Rectal smooth muscle tissue (tissue), 1 donor: ENCODE results near the gene NFYC.

Source experiments
- H3K27ac ChIP-seq: one replicate; pipeline ENCODE4 v1.7.0; 2013; ENCODE audit warnings: low read depth, low read length, inconsistent platforms
- H3K27me3 ChIP-seq: one replicate; pipeline ENCODE4 v1.7.0; 2013; ENCODE audit warnings: low read length; ENCODE audit not compliant: control insufficient read depth, insufficient read depth
- H3K36me3 ChIP-seq: one replicate; pipeline ENCODE4 v1.7.0; 2013; ENCODE audit warnings: low read length; ENCODE audit not compliant: control insufficient read depth, insufficient read depth
- H3K4me1 ChIP-seq: one replicate; pipeline ENCODE4 v1.7.0; 2013; ENCODE audit warnings: low read length; ENCODE audit not compliant: control insufficient read depth, insufficient read depth
- H3K4me3 ChIP-seq: one replicate; pipeline ENCODE4 v1.7.0; 2013; ENCODE audit warnings: low read length
- H3K9ac ChIP-seq: one replicate; pipeline ENCODE4 v1.7.0; 2013; ENCODE audit warnings: low read length

Gene NFYC

GRCh38 chr1:40749817-40750216 lies 58.3 kb downstream of the NFYC start:
- Histone ChIP-seq H3K4me1 (peaks cover 10% of the 10 kb centered on the region), H3K4me3 (no peak overlapping the region), H3K9ac (no peak overlapping the region), H3K27me3 (no peaks in the 10 kb centered on the region), H3K27ac (no peak overlapping the region), H3K36me3 (peaks cover 26% of the 10 kb centered on the region)

GRCh38 chr1:40750451-40750908 lies 59.0 kb downstream of the NFYC start:
- no peak overlapping the region for H3K4me3 ChIP-seq
- H3K27me3 ChIP-seq: no peaks in the 10 kb centered on the region
- H3K4me1 ChIP-seq: peaks cover 9% of the 10 kb centered on the region
- no peak overlapping the region for H3K27ac ChIP-seq
- peaks cover 33% of the 10 kb centered on the region for H3K36me3 ChIP-seq
- no peak overlapping the region for H3K9ac ChIP-seq

- Histone ChIP-seq H3K27me3 (no peaks in the 10 kb centered on the region), H3K27ac (no peak overlapping the region), H3K9ac (no peak overlapping the region), H3K36me3 (peaks cover 35% of the 10 kb centered on the region), H3K4me3 (no peak overlapping the region), H3K4me1 (peaks cover 7% of the 10 kb centered on the region)
These were observed 60.3 kb downstream of the NFYC start for GRCh38 chr1:40751802-40752201.

GRCh38 chr1:40753142-40753882 lies 61.8 kb downstream of the NFYC start:
- no peak overlapping the region for H3K4me3 ChIP-seq
- peaks cover 39% of the 10 kb centered on the region for H3K36me3 ChIP-seq
- no peaks in the 10 kb centered on the region for H3K27me3 ChIP-seq
- no peak overlapping the region for H3K9ac ChIP-seq
- H3K27ac ChIP-seq: no peak overlapping the region
- peaks cover 13% of the 10 kb centered on the region for H3K4me1 ChIP-seq

GRCh38 chr1:40754201-40754600 lies 62.7 kb downstream of the NFYC start:
- Histone ChIP-seq H3K27ac (peak overlapping the region; percentile 19), H3K9ac (no peak overlapping the region), H3K4me1 (peaks cover 20% of the 10 kb centered on the region), H3K36me3 (peaks cover 33% of the 10 kb centered on the region), H3K27me3 (no peaks in the 10 kb centered on the region), H3K4me3 (no peak overlapping the region)

GRCh38 chr1:40755067-40755466 lies 63.6 kb downstream of the NFYC start:
- Histone ChIP-seq H3K4me1 (peaks cover 20% of the 10 kb centered on the region), H3K27me3 (no peaks in the 10 kb centered on the region), H3K36me3 (peaks cover 30% of the 10 kb centered on the region), H3K4me3 (no peak overlapping the region), H3K9ac (no peak overlapping the region), H3K27ac (peak overlapping the region; percentile 19)

- Histone ChIP-seq H3K4me1 (peaks cover 18% of the 10 kb centered on the region), H3K36me3 (peaks cover 39% of the 10 kb centered on the region), H3K27ac (no peak overlapping the region)
These were observed 65.0 kb downstream of the NFYC start for GRCh38 chr1:40756523-40756922.

GRCh38 chr1:40757084-40757483 lies 65.6 kb downstream of the NFYC start:
- peaks cover 39% of the 10 kb centered on the region for H3K36me3 ChIP-seq
- no peak overlapping the region for H3K27ac ChIP-seq
- no peaks in the 10 kb centered on the region for H3K27me3 ChIP-seq
- H3K4me3 ChIP-seq: no peak overlapping the region
- H3K9ac ChIP-seq: no peak overlapping the region
- peaks cover 18% of the 10 kb centered on the region for H3K4me1 ChIP-seq

More at GRCh38 chr1:40756523-40756922, 65.0 kb downstream of the NFYC start:
- H3K4me3 ChIP-seq: no peak overlapping the region
- H3K9ac ChIP-seq: no peak overlapping the region
- no peaks in the 10 kb centered on the region for H3K27me3 ChIP-seq

- Histone ChIP-seq H3K4me3 (no peak overlapping the region), H3K4me1 (peaks cover 18% of the 10 kb centered on the region), H3K27me3 (no peaks in the 10 kb centered on the region), H3K9ac (no peak overlapping the region), H3K36me3 (peaks cover 38% of the 10 kb centered on the region), H3K27ac (peak overlapping the region; percentile 68)
These were observed 66.5 kb downstream of the NFYC start for GRCh38 chr1:40758004-40758403.

- H3K4me1 ChIP-seq: peaks cover 16% of the 10 kb centered on the region
- peak overlapping the region; percentile 68 for H3K27ac ChIP-seq
- no peaks in the 10 kb centered on the region for H3K27me3 ChIP-seq
- H3K36me3 ChIP-seq: peaks cover 36% of the 10 kb centered on the region
- H3K4me3 ChIP-seq: no peak overlapping the region
- H3K9ac ChIP-seq: no peak overlapping the region
These were observed 67.3 kb downstream of the NFYC start for GRCh38 chr1:40758578-40759343.

GRCh38 chr1:40760984-40761383 lies 69.5 kb downstream of the NFYC start:
- H3K36me3 ChIP-seq: peaks cover 39% of the 10 kb centered on the region
- no peak overlapping the region for H3K4me3 ChIP-seq
- no peak overlapping the region for H3K27ac ChIP-seq
- no peak overlapping the region for H3K9ac ChIP-seq
- H3K27me3 ChIP-seq: no peaks in the 10 kb centered on the region
- H3K4me1 ChIP-seq: peaks cover 13% of the 10 kb centered on the region

- H3K27me3 ChIP-seq: no peaks in the 10 kb centered on the region
- H3K9ac ChIP-seq: no peak overlapping the region
- H3K4me1 ChIP-seq: peaks cover 13% of the 10 kb centered on the region
- no peak overlapping the region for H3K27ac ChIP-seq
- no peak overlapping the region for H3K4me3 ChIP-seq
- H3K36me3 ChIP-seq: peaks cover 42% of the 10 kb centered on the region
These were observed 70.8 kb downstream of the NFYC start for GRCh38 chr1:40762144-40762923.
